Anterior cingulate cortex (tissue), 58 donors: Measurements from ENCODE around the gene ITM2B.
"Not testable (repeated sequence)": the region's sequence is repeated elsewhere in the genome, so short reads cannot be mapped to it uniquely, and the experiment has no call there.

Source experiments
- DNase-seq, 58 donors: peaks; one replicate each; lab custom pipeline; 2025; lab: John Stamatoyannopoulos, UW

The ITM2B gene

DNA sequence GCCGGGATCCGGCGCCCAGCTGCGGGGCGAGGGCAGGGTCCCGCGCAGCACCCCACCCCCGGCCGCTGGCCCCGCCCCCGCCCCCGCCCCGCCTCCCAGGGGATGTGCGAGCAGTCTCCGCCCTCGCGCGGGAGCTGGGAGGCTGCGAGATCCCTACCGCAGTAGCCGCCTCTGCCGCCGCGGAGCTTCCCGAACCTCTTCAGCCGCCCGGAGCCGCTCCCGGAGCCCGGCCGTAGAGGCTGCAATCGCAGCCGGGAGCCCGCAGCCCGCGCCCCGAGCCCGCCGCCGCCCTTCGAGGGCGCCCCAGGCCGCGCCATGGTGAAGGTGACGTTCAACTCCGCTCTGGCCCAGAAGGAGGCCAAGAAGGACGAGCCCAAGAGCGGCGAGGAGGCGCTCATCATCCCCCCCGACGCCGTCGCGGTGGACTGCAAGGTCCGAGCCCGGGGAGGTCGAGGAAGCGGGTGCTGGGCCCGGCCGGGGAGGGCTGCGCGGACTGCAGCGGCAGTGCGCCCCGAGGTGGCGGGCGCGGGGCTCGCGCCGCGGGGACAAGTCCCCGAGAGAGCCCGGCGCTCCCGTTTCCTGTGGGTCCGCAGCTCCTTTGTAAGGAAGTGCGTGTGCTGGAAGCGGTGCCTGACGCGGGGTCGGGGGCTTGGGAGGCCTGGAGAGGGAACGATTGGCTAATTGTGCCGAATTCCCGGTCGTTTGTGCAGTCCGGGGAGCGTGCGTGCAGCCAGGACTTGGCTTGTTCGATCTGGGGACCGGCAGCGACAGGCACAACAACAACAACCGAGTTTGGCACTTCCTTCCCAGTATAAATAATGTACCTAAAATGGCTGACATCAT, at the start of gene ITM2B:
ITM2B (plus strand) TSS at position 161 of the 843 bp plus-strand sequence; CDS start at position 316, 155 bp downstream.
- peak; percentile 22 to 86 (median 71) for DNase-seq

DNA sequence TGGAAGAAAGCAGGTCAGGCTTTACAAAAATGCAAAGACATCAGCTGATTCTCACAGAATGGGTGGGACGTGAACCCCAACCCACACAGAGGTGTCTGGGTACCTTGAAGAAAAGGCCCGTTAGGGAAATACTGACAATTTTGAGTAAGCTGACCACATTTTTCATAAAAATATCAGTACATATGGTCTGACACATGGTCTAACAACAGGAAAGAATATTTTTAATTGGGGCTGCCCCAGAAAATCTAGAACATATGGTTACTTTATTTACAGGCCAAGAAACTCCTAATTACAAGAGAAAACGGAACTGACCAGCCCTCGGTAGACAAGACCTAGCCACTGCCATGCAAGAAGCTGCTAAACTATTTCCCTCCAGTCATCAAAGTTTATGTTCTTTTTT, 48.7 kb upstream of the ITM2B start:
- no peak for DNase-seq

DNA sequence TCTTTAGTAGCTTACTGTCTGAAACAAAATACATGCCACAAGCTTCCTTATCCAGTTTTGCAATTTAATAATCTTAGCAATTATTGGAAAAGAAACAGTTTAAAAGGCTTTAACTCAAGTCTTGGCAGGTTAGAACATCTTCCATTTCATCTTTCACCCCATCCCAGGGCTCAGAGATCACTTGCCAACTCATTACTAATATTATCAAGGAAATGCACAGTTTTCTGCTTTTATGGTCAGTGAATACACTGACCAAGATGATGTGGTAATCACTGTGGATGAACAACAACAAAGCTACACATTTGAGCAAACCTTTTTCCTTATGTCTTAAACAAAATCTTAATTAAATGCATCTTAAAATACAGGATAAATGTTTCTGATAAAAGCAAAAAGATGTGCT, 48.0 kb upstream of the ITM2B start:
- no peak for DNase-seq

DNA sequence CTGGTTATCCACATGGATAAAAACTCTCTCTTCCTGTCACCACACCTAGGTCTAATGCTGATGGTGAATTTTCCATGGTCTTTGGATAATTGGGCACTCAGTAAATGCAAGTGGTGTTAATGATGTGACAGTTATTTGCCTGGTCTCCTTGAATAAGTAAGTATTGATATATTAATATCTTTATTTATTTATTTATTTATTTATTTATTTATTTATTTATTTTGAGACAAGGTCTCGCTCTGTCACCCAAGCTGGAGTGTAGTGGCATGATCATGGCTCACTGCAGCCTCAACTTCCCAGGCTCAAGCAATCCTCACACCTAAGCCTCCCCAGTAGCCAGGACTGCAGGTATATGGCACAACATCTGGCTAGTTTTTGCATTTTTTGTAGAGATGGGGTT, 46.3 kb upstream of the ITM2B start:
- no peak for DNase-seq

DNA sequence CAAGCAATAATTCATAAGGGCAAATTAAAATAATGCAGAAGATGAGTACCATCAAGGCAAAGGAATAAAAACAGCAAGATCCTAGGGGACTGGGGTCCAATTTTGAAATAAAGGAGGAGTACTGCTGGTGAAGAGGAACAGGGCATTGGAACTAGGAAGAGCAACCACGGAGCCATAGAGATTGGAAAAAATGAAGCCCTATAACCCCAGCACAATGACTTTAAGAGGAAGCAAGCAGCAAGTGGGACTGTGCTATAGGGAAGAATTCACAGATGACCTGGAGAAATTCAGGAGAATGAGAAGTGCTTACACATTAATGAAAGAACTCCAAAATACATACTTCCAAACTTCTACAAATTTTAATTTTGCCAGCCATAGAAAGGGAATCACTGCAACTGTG, 44.9 kb upstream of the ITM2B start:
- DNase-seq, result no peak

DNA sequence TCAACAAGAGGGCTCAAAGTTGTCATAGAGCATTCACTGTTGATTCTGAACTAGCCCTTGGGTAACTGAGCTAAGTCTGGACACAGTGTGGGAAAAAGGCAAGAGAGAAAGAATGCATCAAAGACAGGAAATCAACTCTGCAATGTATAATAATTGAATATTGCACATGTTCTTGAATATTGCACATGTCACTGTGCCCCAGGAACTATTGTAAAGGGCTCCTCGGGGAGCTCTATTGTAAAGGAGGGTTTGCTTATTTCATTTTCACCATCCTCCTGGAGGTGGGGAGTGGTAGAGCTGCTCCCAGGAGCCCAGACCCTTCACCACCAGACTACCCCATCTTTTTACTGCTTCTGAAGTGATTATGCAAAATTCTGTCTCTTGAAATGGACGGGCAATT, 44.4 kb upstream of the ITM2B start:
- DNase-seq, result no peak

DNA sequence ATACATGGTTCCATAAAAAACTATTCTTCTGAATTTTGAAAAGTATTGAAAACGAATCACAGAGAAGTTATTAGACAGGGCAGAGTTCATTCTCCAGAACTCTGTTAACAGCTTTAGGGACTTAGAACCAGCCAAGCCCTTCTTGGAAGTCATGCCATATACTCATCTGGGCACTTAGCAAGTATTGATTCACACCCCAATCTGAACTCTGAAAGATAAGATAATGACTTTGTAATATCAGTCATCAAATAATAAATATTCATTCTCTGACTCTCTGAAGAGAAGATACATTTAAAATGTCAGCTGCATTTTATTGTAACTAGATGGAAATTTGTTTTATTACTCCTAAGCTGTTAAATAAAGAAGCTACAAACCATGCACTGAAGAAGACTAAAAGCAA, 43.8 kb upstream of the ITM2B start:
- no peak for DNase-seq

DNA sequence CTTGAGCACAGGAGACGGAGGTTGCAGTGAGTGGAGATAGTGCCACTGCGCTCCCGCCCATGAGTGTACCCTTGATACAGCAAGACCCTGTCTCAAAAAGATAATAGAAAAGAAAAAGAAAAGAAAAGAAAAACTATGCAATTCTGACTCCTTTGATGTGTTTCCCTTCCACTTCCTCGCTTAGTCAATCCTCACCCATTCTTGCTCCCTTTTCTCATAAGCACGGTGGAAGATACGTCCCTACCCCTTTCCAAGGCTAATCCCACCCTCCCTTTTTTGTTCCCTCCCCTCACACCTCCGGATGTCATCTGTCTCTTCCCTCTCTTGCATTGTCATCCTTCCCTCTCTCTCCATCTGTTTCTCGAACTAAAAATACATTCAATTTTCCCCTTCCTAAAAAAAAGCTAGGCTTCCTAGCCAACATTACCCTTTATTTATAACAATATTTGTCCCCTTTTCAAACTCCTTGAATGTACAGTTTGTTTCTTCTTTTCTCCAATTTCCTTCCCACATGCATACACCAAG, 40.5 kb upstream of the ITM2B start:
- no peak for DNase-seq

DNA sequence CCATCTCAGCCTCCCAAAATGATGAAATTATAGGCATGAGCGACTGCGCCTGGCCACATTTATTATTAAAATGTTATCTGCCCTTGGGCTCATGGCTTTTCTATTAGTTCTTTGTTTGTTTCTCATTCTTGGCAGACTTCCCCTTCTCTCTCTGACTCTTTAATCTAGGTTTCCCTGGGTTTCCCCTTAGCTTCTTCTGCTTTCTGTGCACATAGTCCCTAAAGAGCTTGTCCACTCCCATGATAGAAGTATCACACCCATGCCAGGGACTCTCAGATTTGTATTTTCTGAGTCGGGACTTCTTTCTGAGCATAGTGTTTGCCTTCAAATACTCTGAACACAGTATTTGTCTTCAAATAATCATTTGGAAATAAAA, 38.6 kb upstream of the ITM2B start:
- DNase-seq, result no peak

DNA sequence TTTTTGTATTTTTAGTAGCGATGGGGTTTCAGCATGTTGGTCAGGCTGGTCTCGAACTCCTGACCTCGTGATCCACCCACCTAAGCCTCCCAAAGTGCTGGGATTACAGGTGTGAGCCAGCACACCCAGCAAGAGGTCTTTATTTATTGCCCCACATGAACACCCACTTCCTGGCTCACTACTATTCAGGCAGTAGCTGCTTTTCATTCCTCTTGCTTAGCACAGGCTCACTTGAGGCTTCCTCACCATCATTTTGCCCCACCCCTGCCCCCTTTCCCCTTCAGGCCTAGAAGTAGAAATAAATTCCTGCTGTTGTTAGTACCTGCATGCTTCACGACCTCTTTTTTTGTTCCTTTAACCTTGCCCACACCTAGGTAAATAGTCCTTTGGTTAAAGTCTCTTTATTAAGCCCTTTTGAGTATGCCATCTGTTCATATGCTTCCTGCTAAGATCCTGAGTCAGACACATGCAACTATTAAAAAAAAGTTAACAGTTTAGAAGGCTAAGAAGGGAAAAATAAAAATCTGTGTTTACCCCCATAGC, 33.5 kb upstream of the ITM2B start:
- DNase-seq, result no peak

DNA sequence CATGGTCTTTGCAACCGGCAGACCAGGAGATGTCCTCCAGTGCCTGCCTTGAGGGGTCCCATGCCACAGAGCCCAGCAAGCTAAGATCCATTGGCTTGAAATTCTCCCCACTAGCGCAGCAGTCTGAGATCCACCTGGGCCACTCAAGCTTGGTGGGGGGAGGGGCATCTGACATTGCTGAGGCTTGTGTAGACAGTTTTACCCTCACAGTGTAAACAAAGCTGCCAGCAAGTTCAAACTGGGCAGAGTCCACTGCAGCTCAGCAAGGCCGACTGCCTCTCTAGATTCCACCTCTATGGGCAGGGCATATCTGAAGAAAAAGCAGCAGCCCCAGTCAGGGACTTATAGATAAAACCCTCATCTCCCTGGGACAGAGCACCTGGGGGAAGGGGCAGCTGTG, 32.0 kb upstream of the ITM2B start:
- DNase-seq, result no peak

DNA sequence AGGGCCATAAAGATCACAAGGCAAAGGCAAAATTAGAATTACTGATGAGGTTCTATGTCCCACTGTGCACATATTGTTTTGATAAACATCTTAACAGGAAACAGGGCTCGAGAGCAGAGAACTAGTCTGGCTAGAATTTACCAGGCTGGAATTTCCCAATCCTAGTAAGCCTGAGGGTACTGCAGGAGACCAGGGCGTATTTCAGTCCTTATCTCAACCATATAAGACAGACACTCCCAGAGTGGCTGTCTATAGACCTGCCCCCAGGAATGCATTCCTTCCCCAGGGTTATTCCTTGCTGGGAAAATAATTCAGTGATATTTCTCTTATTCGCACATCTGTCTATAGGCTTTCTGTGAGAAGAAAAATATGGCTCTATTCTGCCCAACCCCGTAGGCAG, 25.8 kb upstream of the ITM2B start:
- not testable (repeated sequence) for DNase-seq

DNA sequence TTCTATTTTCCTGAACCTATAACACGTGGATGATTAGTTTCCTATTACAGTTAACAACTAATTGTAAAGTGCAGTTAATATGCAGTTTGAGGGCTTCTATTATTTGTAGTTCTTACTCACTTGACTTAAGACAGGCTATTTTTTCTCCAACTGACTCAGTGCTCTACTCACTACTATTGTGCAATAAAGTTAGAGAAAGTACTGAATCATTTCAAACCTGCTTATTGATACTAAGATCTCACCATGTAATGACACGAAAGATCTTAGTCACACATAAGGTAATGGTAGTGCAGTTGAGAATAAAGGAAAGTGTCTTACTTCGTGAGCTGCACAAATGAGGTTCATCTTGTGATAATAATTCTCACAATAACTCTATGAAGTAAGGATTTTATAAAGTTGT, 22.8 kb upstream of the ITM2B start:
- DNase-seq, result no peak

DNA sequence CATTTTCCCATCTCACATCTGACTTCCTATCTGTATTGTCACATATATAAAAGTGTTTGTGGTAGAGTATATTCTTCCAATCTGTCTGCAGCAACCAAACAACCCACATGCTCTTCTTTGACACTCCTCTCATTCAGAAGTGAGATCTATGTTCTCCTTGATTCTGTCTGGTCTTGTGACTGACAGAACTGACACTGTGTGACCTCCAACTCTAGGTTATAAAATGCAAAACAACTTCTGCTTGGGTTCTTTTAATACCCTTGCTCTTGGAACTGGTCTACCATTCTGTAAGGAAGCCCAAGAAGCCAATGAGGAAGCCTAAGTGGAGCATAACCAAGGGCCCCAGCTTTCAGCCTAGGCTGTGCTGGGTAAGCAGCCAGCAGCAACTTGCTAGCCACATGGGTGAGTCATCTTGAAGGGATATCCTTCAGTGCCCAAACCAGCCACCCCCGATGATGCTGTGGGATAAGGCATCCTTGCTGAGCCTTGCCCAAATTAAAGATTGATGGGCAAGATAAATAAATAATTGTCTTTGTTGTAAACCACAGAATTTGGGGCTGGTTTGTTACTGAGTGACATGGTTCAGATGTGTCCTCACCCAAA, 18.4 kb upstream of the ITM2B start:
- no peak for DNase-seq

DNA sequence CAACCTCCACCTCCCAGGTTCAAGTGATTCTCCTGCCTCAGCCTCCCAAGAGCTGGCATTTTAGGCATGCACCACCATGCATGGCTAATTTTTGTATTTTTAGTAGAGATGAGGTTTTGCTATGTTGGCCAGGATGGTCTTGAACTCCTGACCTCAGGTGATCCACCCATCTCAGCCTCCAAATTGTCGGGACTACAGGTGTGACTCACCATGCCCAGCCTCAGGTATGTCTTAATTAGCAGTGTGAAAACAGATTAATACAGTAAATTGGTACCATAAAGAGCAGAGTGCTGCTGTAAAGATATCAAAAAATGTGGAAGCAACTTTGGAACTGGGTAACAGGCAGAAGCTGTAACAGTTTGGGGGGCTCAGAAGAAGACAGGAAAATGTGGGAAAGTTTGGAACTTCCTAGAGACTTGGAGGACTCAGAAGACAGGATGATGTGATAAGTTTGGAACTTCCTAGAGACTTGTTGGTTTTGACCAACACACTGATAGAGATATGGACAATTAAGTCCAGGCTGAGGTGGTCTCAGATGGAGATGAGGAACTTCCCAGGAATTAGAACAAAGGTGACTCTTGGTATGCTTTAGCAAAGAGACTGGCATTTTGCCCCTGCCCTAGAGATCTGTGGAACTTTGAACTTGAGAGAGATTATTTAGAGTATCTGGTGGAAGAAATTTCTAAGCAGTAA, 17.3 kb upstream of the ITM2B start:
- not testable (repeated sequence) for DNase-seq

DNA sequence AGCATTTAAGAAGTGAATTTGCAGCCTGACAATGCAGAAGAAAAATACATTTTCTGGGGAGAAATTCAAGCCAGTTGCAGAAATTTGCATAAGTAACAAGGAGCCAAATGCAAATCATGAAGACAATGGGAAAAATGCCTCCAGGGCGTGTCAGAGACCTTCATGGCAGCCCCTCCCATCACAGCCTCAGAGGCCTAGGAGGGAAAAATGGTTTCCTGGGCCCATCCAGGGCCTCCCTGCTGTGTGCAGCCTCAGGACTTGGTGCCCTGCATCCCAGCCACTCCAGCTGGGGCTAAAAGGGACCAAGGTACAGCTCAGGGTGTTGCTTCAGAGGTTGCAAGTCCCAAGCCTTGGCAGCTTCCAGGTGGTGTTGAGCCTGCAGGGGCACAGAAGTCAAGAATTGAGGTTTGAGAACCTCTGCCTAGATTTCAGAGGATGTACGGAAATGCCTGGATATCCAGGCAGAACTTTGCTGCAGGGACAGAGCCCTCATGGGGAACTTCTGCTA, 16.7 kb upstream of the ITM2B start:
- DNase-seq, result no peak

DNA sequence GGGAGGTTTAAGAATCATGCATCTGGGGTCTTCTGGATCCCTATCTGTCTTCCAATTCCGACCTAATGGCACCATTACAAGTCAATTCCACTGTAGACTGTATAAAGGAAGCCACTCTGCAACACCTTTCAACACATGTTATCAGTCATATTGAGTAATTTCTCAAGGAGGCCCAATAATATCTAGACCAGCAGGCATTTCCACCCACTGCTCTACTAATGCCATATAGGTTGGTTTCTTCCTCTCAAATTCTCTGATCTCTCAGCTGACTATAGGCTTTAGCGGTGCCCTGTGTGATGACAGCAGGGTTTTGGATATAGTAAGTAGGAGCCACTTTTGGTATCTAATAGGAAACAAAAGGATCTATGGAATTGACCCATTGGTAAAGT, 12.4 kb upstream of the ITM2B start:
- no peak for DNase-seq

DNA sequence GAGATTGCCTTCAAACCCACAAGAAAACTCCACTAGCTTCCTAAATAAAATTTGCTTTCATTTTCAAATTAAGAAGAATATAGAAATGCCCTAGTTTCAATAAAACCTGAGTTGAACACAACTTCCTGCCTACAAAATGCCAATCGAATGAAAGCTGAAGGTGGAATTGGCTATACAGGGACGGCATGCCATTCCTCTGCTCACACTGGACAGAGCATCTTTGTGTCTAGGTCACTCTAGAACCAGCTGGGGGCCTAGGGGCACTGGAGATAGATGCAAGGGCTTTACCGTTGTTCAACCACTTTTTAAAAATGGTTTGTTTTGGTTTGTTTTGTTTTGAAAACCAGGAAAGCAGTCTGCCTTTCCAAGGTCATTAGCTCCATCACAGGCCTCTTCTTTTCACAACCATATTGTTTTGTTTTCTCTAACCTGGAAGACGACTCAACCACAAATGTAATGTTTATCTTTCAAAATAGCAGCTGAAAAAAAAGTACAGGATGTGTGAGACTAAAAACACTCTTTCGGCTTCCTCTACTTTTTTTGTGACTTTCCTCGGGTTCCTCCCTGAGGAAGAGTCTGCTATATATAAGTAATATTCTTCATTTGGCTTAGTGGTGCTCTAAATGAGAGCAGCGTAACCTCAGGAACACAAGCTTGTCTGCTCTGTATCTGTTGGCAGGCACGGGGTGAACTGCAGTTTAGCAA, 11.9 kb upstream of the ITM2B start:
- DNase-seq, result no peak

DNA sequence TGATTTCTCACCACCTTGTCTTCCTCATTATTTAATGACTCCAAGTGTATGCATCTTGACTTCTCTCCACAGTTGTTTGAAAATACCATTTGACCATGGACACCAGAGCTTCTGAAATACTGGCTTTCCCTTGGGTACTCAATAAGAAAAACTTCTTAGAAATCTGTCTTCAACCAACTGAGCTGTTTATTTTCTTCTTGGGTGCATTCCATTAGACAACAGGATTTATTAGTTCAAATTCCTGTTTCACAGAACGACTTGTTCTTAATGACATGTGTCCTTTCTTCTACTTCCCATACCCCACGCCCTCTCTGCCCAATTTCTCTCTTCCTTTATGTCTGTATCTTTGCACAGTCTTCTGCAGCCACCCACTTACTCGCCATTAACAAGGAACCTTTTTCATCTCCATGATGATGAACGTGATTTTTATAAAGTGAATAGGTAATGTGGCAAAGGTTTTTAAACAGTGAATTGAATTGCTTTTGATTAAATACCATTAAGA, 11.3 kb upstream of the ITM2B start:
- no peak for DNase-seq
